HG03558 (cell line): ENCODE measurements around the gene C16orf78.

Source experiments
- ATAC-seq: cut with Tn5 transposase; IDR thresholded peaks from one replicate; pipeline ENCODE4 v1.9.1; 2021; ENCODE audit warnings: moderate number of reproducible peaks; ENCODE audit not compliant: unreplicated experiment; ENCODE audit errors: extremely low read depth

Gene C16orf78

GRCh38 chr16:49424961-49425360 lies 51.4 kb downstream of the C16orf78 start:
- no peak for ATAC-seq

DNA sequence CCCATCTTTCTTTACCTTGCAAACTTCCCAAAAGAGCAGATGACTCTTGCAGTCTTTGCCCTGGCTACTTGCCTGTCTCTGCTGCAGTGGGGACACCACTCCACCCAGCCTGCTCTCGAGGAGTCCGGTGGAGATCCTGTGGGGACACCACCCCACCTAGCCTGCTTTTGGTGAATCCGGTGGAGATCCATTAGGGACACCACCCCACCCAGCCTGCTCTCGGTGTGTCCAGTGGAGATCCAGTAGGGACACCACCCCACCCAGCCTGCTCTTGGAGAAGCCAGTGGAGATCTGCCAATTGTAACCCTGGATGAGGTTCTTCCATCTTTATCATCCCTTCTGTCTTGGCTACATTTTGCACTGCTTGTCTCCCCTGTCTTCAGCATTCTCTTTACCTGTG lies 54.2 kb downstream of the C16orf78 start:
- no peak for ATAC-seq

GRCh38 chr16:49428808-49429207 lies 55.2 kb downstream of the C16orf78 start:
- no peak for ATAC-seq

- no peak for ATAC-seq
Measured at GRCh38 chr16:49431040-49431439, 57.4 kb downstream of the C16orf78 start.

- ATAC-seq, result no peak
Measured at GRCh38 chr16:49431591-49432290, 58.1 kb downstream of the C16orf78 start.

- ATAC-seq, result no peak
Measured at GRCh38 chr16:49434733-49435132, 61.1 kb downstream of the C16orf78 start.

- ATAC-seq, result no peak
Measured at GRCh38 chr16:49436181-49436580, 62.6 kb downstream of the C16orf78 start.

DNA sequence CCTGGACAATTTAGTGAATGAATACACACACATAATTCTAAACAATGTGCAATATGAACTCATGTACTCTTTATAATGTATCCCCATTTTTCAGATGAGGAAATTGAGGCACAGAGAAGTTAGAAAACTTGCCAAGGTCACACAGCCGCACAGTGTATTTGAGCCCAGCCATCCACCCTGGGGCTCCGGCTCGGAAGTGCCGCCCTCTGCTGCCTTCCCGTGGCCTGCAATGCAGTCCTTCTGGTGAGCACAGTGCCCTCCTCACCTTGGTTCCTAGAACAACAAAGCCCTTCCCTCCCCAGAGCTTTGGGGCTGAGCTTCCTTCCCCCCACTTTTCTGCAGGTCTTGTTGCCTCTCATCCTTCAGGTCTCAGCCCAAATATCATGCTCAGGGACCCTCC lies 63.7 kb downstream of the C16orf78 start:
- no peak for ATAC-seq

DNA sequence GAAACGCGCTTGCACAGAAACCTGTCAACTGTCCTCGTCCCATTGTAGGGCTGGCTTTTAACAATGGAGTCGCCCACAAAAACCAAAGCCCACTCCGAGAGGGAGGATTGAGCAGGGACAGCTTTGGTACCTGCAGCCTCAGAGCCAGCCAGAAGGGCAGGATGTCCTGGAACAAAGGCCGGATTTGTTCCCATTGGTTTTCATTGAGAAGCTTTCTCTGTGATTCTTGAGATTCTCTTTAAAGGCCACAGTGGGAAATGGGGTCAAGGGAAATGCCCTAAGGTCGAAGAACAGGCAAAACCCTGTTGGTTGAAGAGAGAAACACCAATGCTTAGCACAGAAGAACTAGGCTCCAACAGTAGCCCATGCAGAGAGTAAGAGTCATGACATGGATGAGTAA lies 65.4 kb downstream of the C16orf78 start:
- ATAC-seq, result no peak

DNA sequence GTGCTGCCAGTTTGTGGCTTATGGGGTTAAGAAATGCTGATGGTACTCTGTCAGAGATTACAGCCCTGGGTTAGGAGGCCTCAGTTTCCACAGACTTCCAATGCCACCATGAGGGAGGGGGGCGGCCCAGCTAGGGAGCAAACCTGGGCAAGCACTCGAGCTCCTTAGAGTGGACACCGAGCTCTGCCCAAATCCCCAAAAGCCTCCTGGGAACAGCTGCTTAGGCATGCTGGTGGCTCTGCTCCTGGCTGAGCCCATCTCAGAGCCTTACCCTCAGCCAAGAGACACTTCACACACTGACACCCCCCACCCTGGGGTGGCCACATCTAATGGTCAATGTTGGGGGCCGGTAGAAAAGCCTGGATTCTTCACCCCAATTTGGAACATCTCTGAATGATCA lies 66.1 kb downstream of the C16orf78 start:
- no peak for ATAC-seq

- ATAC-seq, result no peak
Measured at GRCh38 chr16:49440156-49441065, 66.8 kb downstream of the C16orf78 start.

DNA sequence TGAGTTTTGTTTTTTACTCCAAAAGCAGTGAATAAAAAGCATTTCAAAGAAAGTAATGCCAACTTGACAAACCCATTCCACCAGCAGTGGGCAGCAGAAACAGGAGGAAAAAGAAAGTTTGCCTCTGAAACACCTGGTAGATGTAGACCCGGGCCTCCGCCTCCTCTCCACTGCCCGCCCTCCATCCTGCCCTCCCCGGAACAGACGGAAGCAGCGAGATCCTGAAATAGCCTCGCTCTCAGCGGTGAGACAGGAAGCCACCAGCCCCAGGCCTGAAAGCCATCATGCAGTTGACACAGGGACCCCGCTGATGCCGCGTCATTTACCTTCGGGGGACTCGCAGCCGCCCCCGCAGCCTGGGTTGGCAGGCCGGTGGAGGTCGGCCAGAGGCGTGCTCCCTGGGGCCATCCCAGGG lies 67.8 kb downstream of the C16orf78 start:
- ATAC-seq, result peak; percentile 94

- ATAC-seq, result no peak
Measured at GRCh38 chr16:49442805-49443204, 69.2 kb downstream of the C16orf78 start.

DNA sequence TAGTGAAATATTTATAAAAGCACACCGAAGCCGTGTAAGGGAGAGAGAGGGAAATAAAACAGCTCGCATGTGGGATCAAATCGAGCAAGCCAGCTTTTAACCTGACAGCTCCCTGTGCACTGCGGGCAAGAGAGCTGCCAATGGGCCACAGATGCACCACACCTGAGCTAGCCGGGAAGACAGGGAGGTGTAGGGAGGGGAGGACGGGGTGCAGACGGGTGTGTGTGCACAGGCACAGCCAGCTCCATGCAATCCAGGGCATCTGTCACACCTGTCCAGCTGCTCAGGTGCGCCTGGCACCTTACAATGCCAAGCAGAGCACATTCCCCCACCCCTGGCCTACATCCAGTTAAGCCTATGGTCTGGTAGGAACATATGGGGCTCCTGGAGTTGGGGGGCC lies 70.0 kb downstream of the C16orf78 start:
- ATAC-seq, result no peak

DNA sequence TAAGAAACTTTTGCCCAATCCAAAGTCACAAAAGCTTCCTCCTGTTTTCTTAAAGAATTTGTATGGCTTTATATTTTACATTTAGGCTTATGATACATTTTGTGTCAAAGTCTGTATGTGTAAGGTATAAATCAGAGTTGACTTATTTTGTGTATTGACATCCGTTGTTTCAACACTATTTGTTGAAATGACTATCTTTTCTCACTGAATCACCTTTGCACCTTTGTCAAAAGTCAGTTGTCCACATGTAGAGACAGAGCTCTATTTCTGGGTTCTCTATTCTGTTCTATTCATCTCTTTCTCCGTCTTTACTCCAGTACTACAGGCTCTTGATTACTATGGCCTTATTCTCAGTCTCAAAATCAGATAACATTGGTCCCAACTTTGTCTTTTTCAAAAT lies 73.2 kb downstream of the C16orf78 start:
- no peak for ATAC-seq
